K562 (cell line): ENCODE measurements around the gene PTTG1IP. TPM values are rescaled to one million over a fixed set of nuclear protein-coding genes. Genes with fewer than 3 reads are reported as not detected.

Experiments used
- BRD4 ChIP-seq: fragments of 200-600 bp; sonication (generic); IDR thresholded peaks from 2 replicates; pipeline ENCODE4 v1.6.1; 2017; ENCODE audit warnings: inconsistent platforms
- CBFA2T3 ChIP-seq: fragments of 450-650 bp; IDR thresholded peaks from 2 replicates; pipeline ENCODE4 v1.6.1; 2017
- E2F6 ChIP-seq, 2 experiments: IDR thresholded peaks; 2 replicates each; pipeline ENCODE4 v1.6.1; 2011; ENCODE audit warnings: borderline replicate concordance in 1 of 2, control low read depth in 1 of 2, low read depth in 1 of 2, low read length in 1 of 2, mild to moderate bottlenecking in 1 of 2, mixed read lengths in 1 of 2, moderate library complexity in 1 of 2; ENCODE audit not compliant: insufficient read depth in 1 of 2, insufficient read length in 1 of 2, poor library complexity in 1 of 2, severe bottlenecking in 1 of 2; ENCODE audit errors: extremely low read depth in 1 of 2
- ETS1 ChIP-seq: conservative IDR thresholded peaks from 2 replicates; pipeline ENCODE4 v1.6.1; 2011; ENCODE audit warnings: low read depth, mild to moderate bottlenecking, low read length; ENCODE audit not compliant: control insufficient read depth
- GTF2E2 ChIP-seq: fragments of 200-800 bp; sonication (Bioruptor generic); IDR thresholded peaks from 2 replicates; pipeline ENCODE4 v1.6.1; 2016; ENCODE audit warnings: missing genetic modification characterization, missing compliant biosample characterization
- HOMEZ ChIP-seq: fragments of 250-450 bp; sonication (Bioruptor Pico); IDR thresholded peaks from 2 replicates; pipeline ENCODE4 v1.4.0; 2020; ENCODE audit warnings: mild to moderate bottlenecking, moderate library complexity
- PHF8 ChIP-seq: fragments of 200-600 bp; sonication (generic); IDR thresholded peaks from 2 replicates; pipeline ENCODE4 v1.6.1; 2012; ENCODE audit warnings: mixed run types, mild to moderate bottlenecking, inconsistent platforms, low read length, moderate library complexity, borderline replicate concordance
- RBBP5 ChIP-seq: fragments of 200-600 bp; sonication (generic); IDR thresholded peaks from 2 replicates; pipeline ENCODE4 v1.6.1; 2012; ENCODE audit warnings: borderline replicate concordance, mild to moderate bottlenecking, low read length, control low read depth, inconsistent platforms; ENCODE audit not compliant: insufficient read depth, poor library complexity, severe bottlenecking
- RREB1 ChIP-seq: fragments of 250-450 bp; sonication (Bioruptor Pico); IDR thresholded peaks from 2 replicates; pipeline ENCODE4 v1.4.0; 2020
- STAG1 ChIP-seq: sonication (generic); formaldehyde crosslinking; IDR thresholded peaks from 2 replicates; pipeline ENCODE4 v1.5.0; 2020; ENCODE audit warnings: missing genetic modification reagents, borderline replicate concordance
- XRCC3 ChIP-seq: fragments of 450-650 bp; IDR thresholded peaks from 2 replicates; pipeline ENCODE4 v1.6.1; 2017; ENCODE audit warnings: mild to moderate bottlenecking, moderate library complexity
- ZNF134 ChIP-seq: fragments of 250-450 bp; sonication (Bioruptor Pico); conservative IDR thresholded peaks from 2 replicates; pipeline ENCODE4 v1.4.0; 2020
- ZNF766 ChIP-seq: fragments of 200-800 bp; sonication (Bioruptor generic); conservative IDR thresholded peaks from 2 replicates; pipeline ENCODE4 v1.6.1; 2016; ENCODE audit warnings: missing genetic modification characterization, missing compliant biosample characterization
- polyA plus RNA-seq, 8 experiments: library from polyadenylated mRNA; depleted of rRNA in 4 of 8; stranded (reverse) in 5 of 8; unstranded in 3 of 8; fragments of >200 nt; fragmentation: Nextera tagmentation in 2 of 8; fragmentation: Illumina TruSeq in 1 of 8; extraction: Ambion mirVana in 2 of 8; extraction: Trizol in 1 of 8; gene quantifications; 2 replicates each; pipeline versions ENCODE4 v1.2.1 to v1.2.3, GENCODE V29; 2011 to 2014; ENCODE audit warnings: inconsistent platforms in 1 of 8, missing spikeins in 1 of 8
- total RNA-seq, 7 experiments: library from RNA; depleted of rRNA in 6 of 7; stranded (reverse); fragments of >200 nt in 6 of 7; fragmentation: Illumina TruSeq in 2 of 7; extraction: Trizol in 2 of 7; gene quantifications; 2 replicates each; pipeline versions ENCODE4 v1.2.1 to v1.2.3, GENCODE V29; 2011 to 2021; ENCODE audit warnings: low replicate concordance in 1 of 7

The PTTG1IP gene
- total and polyA plus RNA-seq, 9 of the 15 experiments (the other 6 are each of a cell fraction or from before 2014, with no cell fraction given) = 5.0 to 99.3 (median 82.4) TPM

GRCh38 chr21:44873356-44874239 is at the start of gene PTTG1IP (continued):
- TF ChIP-seq RREB1 (CRISPR knock-in tag) (peak; percentile 91), CBFA2T3 (no peak), HOMEZ (CRISPR knock-in tag) (0 out of 2 replicates have a peak, but pooled peaks have one; percentile 77), ETS1 (peak; percentile 63), RBBP5 (peak; percentile 63), E2F6 (IDR thresholded peaks at IDR 0.05; ENCODE audit: borderline replicate concordance in 1 of 2, extremely low read depth in 1 of 2, insufficient read depth in 1 of 2, insufficient read length in 1 of 2, low read depth in 1 of 2, low read length in 1 of 2, poor library complexity in 1 of 2, severe bottlenecking in 1 of 2) (peak; percentile 81 to 87), PHF8 (peak; percentile 72; the same call in 1 of the 2 replicates), STAG1 (CRISPR knock-in tag) (peak; percentile 24; the same call in 1 of the 2 replicates), GTF2E2 (no peak), XRCC3 (no peak), ZNF766 (CRISPR knock-in tag) (no peak), BRD4 (peak; percentile 66; the same call in 1 of the 2 replicates), ZNF134 (CRISPR knock-in tag) (no peak)
